Measurements from ENCODE around the gene HIRIP3. TPM values are rescaled to one million over a fixed set of nuclear protein-coding genes. Genes with fewer than 3 reads are reported as not detected.

The HIRIP3 gene
- total and polyA plus RNA-seq, 2 of the 4 experiments (the other 2 are of a cell fraction), result 5.0 to 10.5 TPM

GRCh38 chr16:29971304-29971703, 24.1 kb downstream of the HIRIP3 start:
- Histone ChIP-seq H3K56ac (ENCODE audit: extremely low read depth, insufficient read depth, low read length) (no peak overlapping the region), H2AFZ (replicated peaks; ENCODE audit: low read length, poor library complexity) (no peak overlapping the region), H2AK9ac (replicated peaks; ENCODE audit: low read depth, low read length, poor library complexity) (no peak overlapping the region), H2BK20ac (ENCODE audit: low read depth, low read length) (no peak overlapping the region), H3K9me1 (ENCODE audit: insufficient read depth, low read length) (peaks cover 14% of the 10 kb centered on the region), H3K18ac (ENCODE audit: low read depth, low read length) (no peak overlapping the region), H3K36me3 (ENCODE audit: control insufficient read depth, insufficient read depth, low read length) (peaks cover 19% of the 10 kb centered on the region), H3K4ac (ENCODE audit: low read depth, low read length) (no peak overlapping the region), H3K4me3 (ENCODE audit: insufficient read depth, low read depth, low read length) (no peak overlapping the region), H3K4me2 (ENCODE audit: low read depth, low read length) (no peak overlapping the region), H3K9me3 (ENCODE audit: control insufficient read depth, insufficient read depth, low read length) (no peaks in the 10 kb centered on the region), H3K79me1 (ENCODE audit: low read depth in 1 of 2, low read length in 2 of 2) (peaks cover 0 to 26% of the 10 kb centered on the region in 2 experiments), H4K91ac (ENCODE audit: insufficient read depth, low read depth, low read length) (no peak overlapping the region), H4K8ac (ENCODE audit: low read depth in 2 of 2, low read length in 2 of 2) (no peak overlapping the region), H2BK15ac (ENCODE audit: low read depth, low read length) (no peak overlapping the region), H3K4me1 (ENCODE audit: control insufficient read depth, insufficient read depth, low read length) (peaks cover 10% of the 10 kb centered on the region; the same call in 1 of the 2 replicates), H3K9ac (ENCODE audit: low read depth, low read length) (no peak overlapping the region), H2BK120ac (ENCODE audit: low read depth, low read length) (no peak overlapping the region), H4K5ac (ENCODE audit: low read depth, low read length) (no peak overlapping the region), H3K27ac (ENCODE audit: insufficient read depth, low read length) (no peak overlapping the region), H2BK5ac (ENCODE audit: low read depth, low read length, poor library complexity, severe bottlenecking) (no peak overlapping the region), H3K23ac (ENCODE audit: low read depth, low read length) (no peak overlapping the region), H3K27me3 (ENCODE audit: control insufficient read depth, insufficient read depth, low read length) (no peaks in the 10 kb centered on the region), H2AK5ac (ENCODE audit: low read depth, low read length) (no peak overlapping the region), H4K20me1 (ENCODE audit: insufficient read depth, low read length) (peaks cover 22% of the 10 kb centered on the region), H3K14ac (replicated peaks; ENCODE audit: low read depth, low read length) (no peak overlapping the region)
- WGBS, 2 experiments (ENCODE audit: extremely low coverage in 2 of 2, insufficient read length in 1 of 2), result no CpG with 5 or more reads among the region's 8 CpGs
- ChIA-PET CTCF (no interaction called here), POLR2A (ENCODE audit: unreplicated experiment) (no interaction called here)
- dilution Hi-C loops (cut with HindIII; ENCODE audit: low sequenced_read_pairs, unreplicated experiment) (no loop called here), intact Hi-C loops (cut with micrococcal nuclease) (loop anchor here (5.0 kb wide), 1 partner anchor 44 kb away; the partner anchor contains the start of gene KCTD13), in situ Hi-C loops (cut with MboI; ENCODE audit: low sequenced_read_pairs) (no loop called here)
- no TSS peak for BruUV-seq (replicated peaks)
- ATAC-seq (ENCODE audit: low read depth), result no peak
- no peak for DNase-seq
- TF ChIP-seq RCOR1 (IDR thresholded peaks at IDR 0.05; ENCODE audit: insufficient replicate concordance, low read length) (no peak), MAZ (IDR thresholded peaks at IDR 0.05; ENCODE audit: borderline replicate concordance, low read depth, low read length) (no peak), BHLHE40 (IDR thresholded peaks at IDR 0.05; ENCODE audit: low read depth, low read length) (no peak), MXI1 (IDR thresholded peaks at IDR 0.05; ENCODE audit: borderline replicate concordance, low read depth, low read length) (no peak), NFE2L2 (IDR thresholded peaks at IDR 0.05; ENCODE audit: low read depth, low read length) (no peak), FOS (IDR thresholded peaks at IDR 0.05; ENCODE audit: low read depth, low read length) (no peak), POLR2A (IDR thresholded peaks at IDR 0.05; ENCODE audit: low read depth, low read length) (no peak), CHD1 (IDR thresholded peaks at IDR 0.05; ENCODE audit: low read depth, low read length) (no peak), SMC3 (IDR thresholded peaks at IDR 0.05; ENCODE audit: low read depth, low read length) (no peak), CEBPB (IDR thresholded peaks at IDR 0.05; ENCODE audit: low read depth, low read length) (no peak), ELK1 (IDR thresholded peaks at IDR 0.05; ENCODE audit: borderline replicate concordance, low read depth, low read length) (no peak), RAD21 (IDR thresholded peaks at IDR 0.05; ENCODE audit: low read length) (no peak), MAFK (IDR thresholded peaks at IDR 0.05; ENCODE audit: low read depth, low read length) (no peak), RFX5 (IDR thresholded peaks at IDR 0.05; ENCODE audit: low read depth, low read length) (no peak), CTCF (conservative IDR thresholded peaks at IDR 0.05; ENCODE audit: low read depth, low read length) (no peak)
- TF ChIP-seq, protein P1, sequence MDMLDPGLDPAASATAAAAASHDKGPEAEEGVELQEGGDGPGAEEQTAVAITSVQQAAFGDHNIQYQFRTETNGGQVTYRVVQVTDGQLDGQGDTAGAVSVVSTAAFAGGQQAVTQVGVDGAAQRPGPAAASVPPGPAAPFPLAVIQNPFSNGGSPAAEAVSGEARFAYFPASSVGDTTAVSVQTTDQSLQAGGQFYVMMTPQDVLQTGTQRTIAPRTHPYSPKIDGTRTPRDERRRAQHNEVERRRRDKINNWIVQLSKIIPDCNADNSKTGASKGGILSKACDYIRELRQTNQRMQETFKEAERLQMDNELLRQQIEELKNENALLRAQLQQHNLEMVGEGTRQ (IDR thresholded peaks at IDR 0.05; ENCODE audit: low read depth, low read length), result no peak
